Astrocyte (in vitro differentiated cells and primary cell): ENCODE data around the gene WFDC9. TPM values are rescaled to one million over a fixed set of nuclear protein-coding genes. Genes with fewer than 3 reads are reported as not detected.
"Not testable (repeated sequence)": the region's sequence is repeated elsewhere in the genome, so short reads cannot be mapped to it uniquely, and the experiment has no call there.

Source experiments
- DNase-seq: peaks from one replicate; pipeline ENCODE4 v3.0.0-alpha.2; 2010; ENCODE audit warnings: low read depth
- FAIRE-seq: peaks from 2 replicates; lab custom pipeline; 2011; peaks lifted over from hg19 to GRCh38; lab: Jason Lieb, UNC
- H2AFZ ChIP-seq: 2 replicates; pipeline ENCODE4 v1.6.0; 2012; ENCODE audit warnings: low read depth, low read length, inconsistent platforms
- H3K27ac ChIP-seq: 2 replicates; pipeline ENCODE4 v1.5.1; 2011; ENCODE audit warnings: low read depth, low read length, inconsistent platforms
- H3K27me3 ChIP-seq: 2 replicates; pipeline ENCODE4 v1.6.0; 2011; ENCODE audit warnings: low read length, inconsistent platforms; ENCODE audit not compliant: insufficient read depth
- H3K36me3 ChIP-seq: 2 replicates; pipeline ENCODE4 v1.5.1; 2011; ENCODE audit warnings: low read length, inconsistent platforms; ENCODE audit not compliant: insufficient read depth
- H3K4me1 ChIP-seq: 2 replicates; pipeline ENCODE4 v1.5.1; 2011; ENCODE audit warnings: low read length, inconsistent platforms; ENCODE audit not compliant: insufficient read depth
- H3K4me2 ChIP-seq: 2 replicates; pipeline ENCODE4 v1.6.0; 2012; ENCODE audit warnings: low read length, inconsistent platforms
- H3K4me3 ChIP-seq: 2 replicates; pipeline ENCODE4 v1.5.1; 2011; ENCODE audit warnings: low read depth, mild to moderate bottlenecking, low read length, inconsistent platforms; ENCODE audit not compliant: insufficient read depth
- H3K79me2 ChIP-seq: 2 replicates; pipeline ENCODE4 v1.6.0; 2012; ENCODE audit warnings: mild to moderate bottlenecking, low read length, inconsistent platforms; ENCODE audit not compliant: insufficient read depth
- H3K9ac ChIP-seq: 2 replicates; pipeline ENCODE4 v1.6.0; 2012; ENCODE audit warnings: mild to moderate bottlenecking, low read length, inconsistent platforms
- H3K9me3 ChIP-seq: 2 replicates; pipeline ENCODE4 v1.5.1; 2012; ENCODE audit warnings: low read depth, mild to moderate bottlenecking, low read length, inconsistent platforms; ENCODE audit not compliant: insufficient read depth
- H4K20me1 ChIP-seq: 2 replicates; pipeline ENCODE4 v1.6.0; 2012; ENCODE audit warnings: low read length, inconsistent platforms; ENCODE audit not compliant: insufficient read depth
- H3K27ac Mint-ChIP-seq: one replicate; pipeline ENCODE4 v1.8.0; 2021; ENCODE audit warnings: mild to moderate bottlenecking, mixed read lengths; ENCODE audit not compliant: unreplicated experiment
- H3K27me3 Mint-ChIP-seq: one replicate; pipeline ENCODE4 v1.8.0; 2021; ENCODE audit warnings: low read depth, mixed read lengths; ENCODE audit not compliant: unreplicated experiment
- H3K36me3 Mint-ChIP-seq: one replicate; pipeline ENCODE4 v1.8.0; 2021; ENCODE audit warnings: low read depth, mixed read lengths; ENCODE audit not compliant: unreplicated experiment
- H3K4me1 Mint-ChIP-seq: one replicate; pipeline ENCODE4 v1.8.0; 2021; ENCODE audit warnings: low read depth, mixed read lengths; ENCODE audit not compliant: unreplicated experiment
- H3K4me3 Mint-ChIP-seq: one replicate; pipeline ENCODE4 v1.8.0; 2021; ENCODE audit warnings: mild to moderate bottlenecking, moderate library complexity, mixed read lengths; ENCODE audit not compliant: unreplicated experiment
- H3K9me3 Mint-ChIP-seq: one replicate; pipeline ENCODE4 v1.8.0; 2021; ENCODE audit warnings: mild to moderate bottlenecking, mixed read lengths; ENCODE audit not compliant: unreplicated experiment
- CTCF ChIP-seq: IDR thresholded peaks from 2 replicates; pipeline ENCODE4 v1.5.1; 2011; ENCODE audit warnings: low read depth, mild to moderate bottlenecking, inconsistent platforms, low read length, moderate library complexity; ENCODE audit not compliant: insufficient read depth
- EZH2 ChIP-seq: IDR thresholded peaks from 2 replicates; pipeline ENCODE4 v1.6.1; 2012; ENCODE audit warnings: mild to moderate bottlenecking, low read length, inconsistent platforms; ENCODE audit not compliant: insufficient read depth
- total RNA-seq: library from RNA; stranded (reverse); gene quantifications from 2 replicates; pipeline ENCODE4 v1.2.1, GENCODE V29; 2021

WFDC9 gene
- total RNA-seq, 1 donor from 2014 or later: not detected

GRCh38 chr20:45670139-45670538, 39.1 kb upstream of the WFDC9 start, which contains the start of gene WFDC11:
TSS of gene WFDC11 (minus strand) at chr20:45670239. CDS start at chr20:45650600, 19,639 bp downstream.
- Histone ChIP-seq H3K4me3 (no peak within 1 kb of the TSS), H4K20me1 (no peaks in the 10 kb centered on the region), H3K4me2 (no peak within 1 kb of the TSS), H3K9me3 (no peaks in the 10 kb centered on the region), H3K27ac (no peak within 1 kb of the TSS), H3K36me3 (no peaks in the 10 kb centered on the region), H3K27me3 (no peaks in the 10 kb centered on the region), H3K9ac (no peak within 1 kb of the TSS), H2AFZ (no peak within 1 kb of the TSS), H3K79me2 (no peaks in the 10 kb centered on the region), H3K4me1 (no peaks in the 10 kb centered on the region)
- Mint-ChIP-seq H3K36me3 (no peaks in the 10 kb centered on the region), H3K4me3 (no peak within 1 kb of the TSS), H3K27ac (no peak within 1 kb of the TSS), H3K9me3 (peaks cover 14% of the 10 kb centered on the region), H3K27me3 (no peaks in the 10 kb centered on the region), H3K4me1 (no peaks in the 10 kb centered on the region)
- FAIRE-seq: no peak
- no peak for DNase-seq
- no peak for TF ChIP-seq CTCF

- not testable (repeated sequence) for H3K36me3 Mint-ChIP-seq, H3K27ac Mint-ChIP-seq, H3K4me1 Mint-ChIP-seq, H3K4me3 ChIP-seq, DNase-seq, H4K20me1 ChIP-seq, H3K9ac ChIP-seq, H3K9me3 Mint-ChIP-seq, H3K27ac ChIP-seq, H3K27me3 Mint-ChIP-seq, H2AFZ ChIP-seq, H3K4me3 Mint-ChIP-seq, H3K79me2 ChIP-seq, H3K4me1 ChIP-seq, H3K4me2 ChIP-seq, H3K27me3 ChIP-seq, FAIRE-seq, H3K9me3 ChIP-seq, H3K36me3 ChIP-seq
Observed at GRCh38 chr20:45657038-45657437, 26.0 kb upstream of the WFDC9 start.

GRCh38 chr20:45651726-45652125, 20.6 kb upstream of the WFDC9 start:
- not testable (repeated sequence) for H3K4me3 Mint-ChIP-seq, H3K4me3 ChIP-seq, H3K79me2 ChIP-seq, H3K4me1 Mint-ChIP-seq, H3K27me3 Mint-ChIP-seq, H4K20me1 ChIP-seq, H3K9me3 ChIP-seq, H3K27me3 ChIP-seq, H3K27ac ChIP-seq, H3K27ac Mint-ChIP-seq, H3K4me2 ChIP-seq, H3K4me1 ChIP-seq, H3K36me3 ChIP-seq, H3K36me3 Mint-ChIP-seq, FAIRE-seq, DNase-seq, H2AFZ ChIP-seq, H3K9ac ChIP-seq
- peaks cover 12% of the 10 kb centered on the region for H3K9me3 Mint-ChIP-seq

GRCh38 chr20:45649312-45649863, 18.3 kb upstream of the WFDC9 start:
- H3K36me3 ChIP-seq: no peaks in the 10 kb centered on the region
- FAIRE-seq: no peak
- no peaks in the 10 kb centered on the region for H3K4me1 ChIP-seq
- H3K9me3 ChIP-seq: no peaks in the 10 kb centered on the region
- TF ChIP-seq CTCF (no peak), EZH2 (no peak)
- H3K9me3 Mint-ChIP-seq: peaks cover 13% of the 10 kb centered on the region
- H2AFZ ChIP-seq: no peak overlapping the region
- H3K4me3 Mint-ChIP-seq: no peak overlapping the region
- H3K4me3 ChIP-seq: no peak overlapping the region
- H3K9ac ChIP-seq: no peak overlapping the region
- no peaks in the 10 kb centered on the region for H4K20me1 ChIP-seq
- no peak for DNase-seq
- no peaks in the 10 kb centered on the region for H3K36me3 Mint-ChIP-seq
- H3K4me2 ChIP-seq: no peak overlapping the region
- no peaks in the 10 kb centered on the region for H3K27me3 ChIP-seq
- H3K79me2 ChIP-seq: no peaks in the 10 kb centered on the region
- no peak overlapping the region for H3K27ac Mint-ChIP-seq
- H3K27me3 Mint-ChIP-seq: peaks cover 8% of the 10 kb centered on the region
- H3K4me1 Mint-ChIP-seq: no peaks in the 10 kb centered on the region
- no peak overlapping the region for H3K27ac ChIP-seq
